Glutamatergic neuron (in vitro differentiated cells): ENCODE results near the gene STK39. TPM values are rescaled to one million over a fixed set of nuclear protein-coding genes. Genes with fewer than 3 reads are reported as not detected.

Source experiments
- DNase-seq: peaks from one replicate; pipeline ENCODE4 v3.0.0; 2022
- H3K27ac Mint-ChIP-seq: one replicate; pipeline ENCODE4 v1.8.0; 2020; ENCODE audit warnings: mild to moderate bottlenecking, mixed read lengths, inconsistent platforms; ENCODE audit not compliant: unreplicated experiment
- H3K27me3 Mint-ChIP-seq: one replicate; pipeline ENCODE4 v1.8.0; 2020; ENCODE audit warnings: mild to moderate bottlenecking, moderate library complexity, mixed read lengths, inconsistent platforms; ENCODE audit not compliant: unreplicated experiment
- H3K36me3 Mint-ChIP-seq: one replicate; pipeline ENCODE4 v1.8.0; 2020; ENCODE audit warnings: mild to moderate bottlenecking, mixed read lengths, inconsistent platforms; ENCODE audit not compliant: unreplicated experiment
- H3K4me1 Mint-ChIP-seq: one replicate; pipeline ENCODE4 v1.8.0; 2020; ENCODE audit warnings: mild to moderate bottlenecking, low read depth, mixed read lengths, inconsistent platforms; ENCODE audit not compliant: unreplicated experiment
- H3K4me3 Mint-ChIP-seq: one replicate; pipeline ENCODE4 v1.8.0; 2020; ENCODE audit warnings: mild to moderate bottlenecking, mixed read lengths, inconsistent platforms; ENCODE audit not compliant: unreplicated experiment
- H3K9me3 Mint-ChIP-seq: one replicate; pipeline ENCODE4 v1.8.0; 2020; ENCODE audit warnings: mild to moderate bottlenecking, moderate library complexity, mixed read lengths, inconsistent platforms; ENCODE audit not compliant: unreplicated experiment
- CTCF ChIP-seq: fragments of 200-600 bp; sonication (generic); IDR thresholded peaks from one replicate; pipeline ENCODE4 v1.5.0; 2021; ENCODE audit not compliant: partially characterized antibody, unreplicated experiment
- total RNA-seq: library from RNA; stranded (reverse); fragmentation: NEBNext Ultra II Directional; extraction: Animal tissue kit (Norgen Biotek cat#: 25700); gene quantifications from one replicate; pipeline ENCODE4 v1.2.1, GENCODE V29; 2021; ENCODE audit not compliant: unreplicated experiment

STK39 gene
- total RNA-seq, 1 donor from 2014 or later, result 35.9 TPM

DNA sequence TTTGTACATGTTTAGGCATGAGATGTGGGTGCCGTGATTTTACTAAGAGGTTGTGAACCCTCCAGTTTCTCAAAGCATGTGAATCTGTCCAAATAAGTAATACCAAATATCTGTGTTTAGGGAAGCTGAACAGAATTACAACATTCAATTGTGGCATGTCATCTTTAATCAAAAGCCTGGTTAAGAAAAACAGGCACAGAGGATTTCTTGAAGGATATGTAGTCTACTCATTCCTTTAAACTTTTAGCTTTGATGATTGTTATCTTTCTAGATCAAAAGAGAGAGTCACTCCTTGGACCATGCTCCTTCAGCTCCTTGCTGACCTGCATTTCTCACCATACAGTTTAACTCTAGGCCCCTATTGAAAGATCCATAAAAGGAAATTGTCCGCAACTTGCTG, 296.8 kb downstream of the STK39 start:
- Mint-ChIP-seq H3K4me3 (no peak overlapping the region), H3K4me1 (peaks cover 11% of the 10 kb centered on the region), H3K36me3 (peaks cover 5% of the 10 kb centered on the region), H3K27ac (no peak overlapping the region), H3K27me3 (no peaks in the 10 kb centered on the region), H3K9me3 (peaks cover 3% of the 10 kb centered on the region)
- no peak for DNase-seq
- no peak for TF ChIP-seq CTCF

DNA sequence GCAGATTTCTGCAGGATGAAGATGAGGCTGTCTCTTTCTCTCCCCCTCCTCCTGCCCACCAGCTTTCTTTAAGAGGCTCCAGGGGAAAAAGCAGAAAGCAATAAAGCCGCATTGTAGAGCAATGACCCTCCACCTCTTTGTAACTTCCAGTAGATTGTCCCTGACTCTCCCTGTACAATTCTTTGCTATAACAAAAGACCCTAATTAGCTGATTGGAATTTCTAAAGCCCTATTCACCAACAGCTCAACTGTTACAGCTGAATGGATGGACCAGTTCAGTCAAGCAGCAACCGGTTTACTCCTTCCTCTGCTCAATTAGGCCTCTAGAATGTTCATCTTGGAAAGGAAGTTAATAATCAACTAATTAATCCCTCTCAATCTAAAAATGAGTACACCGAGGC, 301.0 kb downstream of the STK39 start:
- peaks cover 5% of the 10 kb centered on the region for H3K4me1 Mint-ChIP-seq
- H3K27ac Mint-ChIP-seq, result no peak overlapping the region
- TF ChIP-seq CTCF, result no peak
- no peak overlapping the region for H3K4me3 Mint-ChIP-seq
- peaks cover 3% of the 10 kb centered on the region for H3K9me3 Mint-ChIP-seq
- H3K27me3 Mint-ChIP-seq, result no peaks in the 10 kb centered on the region
- H3K36me3 Mint-ChIP-seq, result peaks cover 5% of the 10 kb centered on the region
- DNase-seq, result no peak

DNA sequence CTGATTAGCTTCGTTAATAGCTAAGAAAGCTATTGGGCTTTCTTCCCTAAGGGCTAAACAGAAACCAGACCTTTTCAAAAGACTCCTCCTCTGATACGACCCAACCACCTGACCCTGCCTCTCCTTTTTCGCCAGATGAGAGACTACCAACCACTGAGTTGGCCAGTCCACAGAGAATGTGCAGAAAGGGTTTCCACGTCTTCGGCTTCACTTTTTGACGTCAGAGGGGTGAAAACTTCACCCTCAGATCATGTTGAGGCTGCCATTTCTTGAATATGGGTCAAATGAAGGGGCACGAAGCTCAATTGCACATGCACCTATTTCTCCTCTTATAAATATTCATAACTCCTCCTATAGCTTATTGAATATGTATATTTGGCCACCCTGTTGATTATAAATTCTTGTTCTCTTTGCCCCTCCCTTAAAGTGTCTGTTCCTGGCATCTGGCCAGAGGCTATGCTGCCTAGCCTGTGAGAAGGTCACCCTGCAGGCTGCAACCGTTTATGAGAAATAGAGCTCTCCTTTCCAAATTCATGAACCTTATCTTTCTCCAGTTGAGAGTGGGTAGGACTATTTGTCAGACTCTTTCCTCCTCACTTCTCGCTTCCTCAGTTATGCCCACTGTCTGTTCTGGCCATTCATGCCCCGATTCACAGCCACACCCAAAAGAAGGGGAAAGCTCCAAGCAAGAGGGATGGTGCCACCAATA, 301.6 kb downstream of the STK39 start:
- H3K4me1 Mint-ChIP-seq, result peaks cover 5% of the 10 kb centered on the region
- H3K27me3 Mint-ChIP-seq, result no peaks in the 10 kb centered on the region
- H3K9me3 Mint-ChIP-seq, result peaks cover 3% of the 10 kb centered on the region
- H3K27ac Mint-ChIP-seq, result peak overlapping the region; percentile 60
- TF ChIP-seq CTCF, result no peak
- DNase-seq, result no peak
- H3K36me3 Mint-ChIP-seq, result peaks cover 5% of the 10 kb centered on the region
- H3K4me3 Mint-ChIP-seq, result no peak overlapping the region

GRCh38 chr2:167944825-167945659, 302.4 kb downstream of the STK39 start:
- no peak for TF ChIP-seq CTCF
- Mint-ChIP-seq H3K9me3 (peaks cover 3% of the 10 kb centered on the region), H3K4me3 (no peak overlapping the region), H3K36me3 (peaks cover 5% of the 10 kb centered on the region), H3K4me1 (peaks cover 7% of the 10 kb centered on the region), H3K27me3 (no peaks in the 10 kb centered on the region), H3K27ac (no peak overlapping the region)
- DNase-seq, result no peak

GRCh38 chr2:167943897-167944296, 303.5 kb downstream of the STK39 start:
- no peaks in the 10 kb centered on the region for H3K27me3 Mint-ChIP-seq
- TF ChIP-seq CTCF, result no peak
- peaks cover 5% of the 10 kb centered on the region for H3K36me3 Mint-ChIP-seq
- H3K27ac Mint-ChIP-seq, result no peak overlapping the region
- peaks cover 7% of the 10 kb centered on the region for H3K4me1 Mint-ChIP-seq
- H3K4me3 Mint-ChIP-seq, result no peak overlapping the region
- no peak for DNase-seq
- H3K9me3 Mint-ChIP-seq, result peaks cover 3% of the 10 kb centered on the region
